Middle frontal gyrus (tissue), 1 donor: ENCODE measurements around the gene ARHGAP15.

Experiments used
- DNase-seq: peaks from one replicate; pipeline ENCODE4 v3.0.0-alpha.2; 2015; ENCODE audit warnings: low spot score; ENCODE audit errors: extremely low spot score

ARHGAP15 gene

DNA sequence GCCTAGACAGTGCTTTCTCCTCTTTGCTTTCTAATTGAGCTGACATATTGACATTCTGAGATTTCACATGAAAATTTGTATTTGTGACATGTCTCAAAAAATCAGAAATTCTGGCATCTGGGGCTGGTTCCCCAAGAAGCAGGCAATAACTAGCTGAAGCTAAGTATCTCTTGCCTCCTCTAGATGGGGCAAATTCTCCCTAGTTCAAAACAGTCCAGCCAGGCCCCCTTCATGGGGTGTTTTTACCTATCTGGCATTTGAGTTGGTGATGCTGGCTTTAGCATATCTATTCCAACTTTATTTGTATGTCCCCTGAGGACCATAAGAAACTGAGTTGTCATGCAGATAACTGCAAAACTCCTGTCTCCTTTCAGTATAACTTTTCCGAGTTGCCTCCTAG, 39.9 kb downstream of the ARHGAP15 start:
- no peak for DNase-seq

DNA sequence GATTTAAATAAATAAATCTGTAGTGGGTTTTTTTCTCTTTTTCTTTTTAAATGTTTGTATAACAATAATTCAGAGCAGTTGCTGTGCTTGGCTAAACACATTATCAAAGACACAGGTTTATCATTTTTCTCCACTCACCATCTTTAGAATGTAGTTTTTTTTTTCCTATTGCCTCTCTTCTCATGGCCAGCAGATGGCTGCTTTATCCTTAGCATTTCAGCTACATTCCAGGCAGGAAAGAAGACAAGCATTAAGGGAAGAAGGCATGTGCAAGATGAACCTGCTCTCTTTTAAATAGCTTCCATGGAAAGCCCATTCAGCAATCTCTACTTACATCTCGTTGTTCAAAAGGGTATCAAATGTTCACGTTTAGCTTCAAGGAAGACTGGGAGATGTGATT, 42.6 kb downstream of the ARHGAP15 start:
- no peak for DNase-seq

DNA sequence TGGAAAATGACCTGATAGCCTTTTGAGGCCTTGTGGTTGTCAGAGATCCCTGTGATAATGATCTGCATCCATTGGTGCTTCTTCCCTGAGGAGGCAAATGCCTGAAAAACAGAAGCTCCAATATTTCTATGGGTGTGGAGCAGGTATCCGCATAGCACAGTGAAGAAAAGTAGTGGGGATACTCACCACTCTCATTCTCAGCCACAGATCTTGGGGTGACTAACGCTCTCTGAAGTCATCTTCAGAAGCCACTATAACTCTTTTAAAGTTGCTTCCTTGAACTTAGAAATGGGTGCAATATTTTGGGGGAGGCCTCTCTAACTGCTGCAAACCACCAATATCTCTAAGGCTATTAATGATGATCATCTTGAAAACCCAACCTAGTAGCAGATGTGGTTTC, 46.2 kb downstream of the ARHGAP15 start:
- no peak for DNase-seq

GRCh38 chr2:143176606-143177005, 47.4 kb downstream of the ARHGAP15 start:
- no peak for DNase-seq

DNA sequence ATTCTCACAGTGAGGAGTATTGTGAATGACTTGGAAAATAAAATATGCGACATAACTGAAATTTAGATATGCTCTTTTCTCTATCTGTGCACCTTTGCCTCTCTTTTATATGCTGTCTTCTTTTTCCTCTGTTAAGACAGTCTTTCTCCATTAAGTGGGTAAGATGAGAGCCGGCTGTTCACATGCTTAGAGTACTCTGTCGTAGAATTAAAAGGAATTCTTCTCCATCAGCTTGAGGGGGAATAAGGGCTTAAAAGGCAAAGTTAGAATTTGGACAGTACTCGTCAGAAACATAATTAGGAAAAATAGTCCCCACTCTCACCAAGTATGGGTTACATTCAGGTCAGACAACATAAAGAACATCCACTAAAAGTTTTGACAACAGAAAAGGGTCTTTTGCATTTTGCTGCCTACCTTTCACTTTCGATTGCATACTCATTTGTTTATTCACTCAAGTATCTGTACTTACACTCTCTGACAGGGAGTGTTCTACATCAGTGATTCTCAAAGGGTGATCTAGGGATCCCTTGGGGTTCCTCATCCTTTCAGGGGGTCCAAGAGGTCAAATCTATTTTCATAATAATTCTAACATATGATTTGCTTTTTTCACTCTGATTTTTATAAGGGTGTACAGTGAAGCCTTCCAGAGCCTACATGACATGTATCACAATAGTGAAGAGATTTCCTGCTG, 48.0 kb downstream of the ARHGAP15 start:
- DNase-seq: no peak

GRCh38 chr2:143181494-143181893, 52.3 kb downstream of the ARHGAP15 start:
- no peak for DNase-seq

- DNase-seq: no peak
Measured at GRCh38 chr2:143182649-143183048, 53.4 kb downstream of the ARHGAP15 start.

- no peak for DNase-seq
Measured at GRCh38 chr2:143183804-143184463, 54.7 kb downstream of the ARHGAP15 start.

- no peak for DNase-seq
Measured at GRCh38 chr2:143186876-143187275, 57.7 kb downstream of the ARHGAP15 start.

DNA sequence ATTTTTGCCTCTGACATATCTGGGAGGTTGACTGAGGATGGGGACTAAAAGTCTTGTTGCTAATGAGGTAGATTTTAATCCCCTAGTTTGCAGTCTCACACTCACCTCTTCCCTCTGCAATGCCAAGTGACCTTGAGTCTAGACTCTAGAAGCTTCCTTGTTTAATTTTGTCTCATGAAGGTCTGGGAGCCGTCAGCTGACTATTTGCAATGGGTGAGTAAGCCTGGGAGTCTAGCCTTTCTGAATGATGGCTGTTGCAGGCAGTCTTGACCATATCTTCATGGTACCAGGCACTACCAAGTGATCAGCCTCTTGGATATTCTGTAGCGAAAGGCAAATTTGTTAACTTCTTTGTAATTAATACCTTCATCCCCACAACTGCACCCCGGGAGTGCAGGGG, 61.2 kb downstream of the ARHGAP15 start:
- no peak for DNase-seq

DNA sequence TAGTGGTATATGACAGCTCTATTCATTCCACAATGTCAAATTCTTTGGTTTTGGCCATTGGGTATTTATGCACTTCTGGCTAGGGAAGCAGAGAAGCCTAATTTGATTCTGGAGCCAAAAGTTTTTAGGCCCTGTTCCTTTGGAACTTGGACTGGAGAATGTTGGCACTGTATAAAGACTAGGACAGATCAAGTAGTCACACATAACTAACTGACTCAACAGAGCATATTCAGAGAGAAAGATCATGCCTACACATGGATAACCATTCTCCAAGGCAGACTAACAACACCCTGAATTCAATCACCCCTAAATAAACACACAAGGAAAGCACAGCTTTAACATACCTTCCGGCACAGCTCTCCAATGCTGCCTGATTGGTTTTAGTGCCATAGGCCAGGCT, 62.9 kb downstream of the ARHGAP15 start:
- DNase-seq: no peak

DNA sequence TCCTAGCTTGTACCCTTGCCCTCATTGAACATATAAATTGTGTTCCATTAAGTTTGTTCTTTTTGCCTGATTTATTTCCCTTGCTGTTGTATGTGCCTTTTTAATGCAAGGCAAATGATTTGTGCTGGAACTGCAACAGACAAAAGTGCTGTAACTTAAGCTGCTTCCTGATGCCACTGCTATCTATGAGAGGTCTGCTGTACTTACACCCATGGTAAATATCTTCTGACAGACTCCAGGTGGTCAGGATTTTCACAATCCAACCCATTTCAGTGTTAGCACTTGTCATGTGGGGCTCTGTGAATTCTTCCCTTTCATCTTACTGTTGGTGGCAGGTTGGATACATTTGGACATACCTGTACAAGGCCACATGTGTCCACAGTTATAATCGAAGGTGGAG, 63.5 kb downstream of the ARHGAP15 start:
- DNase-seq: no peak

- no peak for DNase-seq
Measured at GRCh38 chr2:143193121-143193520, 63.9 kb downstream of the ARHGAP15 start.

GRCh38 chr2:143195511-143195910, 66.3 kb downstream of the ARHGAP15 start:
- DNase-seq: no peak

GRCh38 chr2:143204062-143204461, 74.8 kb downstream of the ARHGAP15 start:
- no peak for DNase-seq

DNA sequence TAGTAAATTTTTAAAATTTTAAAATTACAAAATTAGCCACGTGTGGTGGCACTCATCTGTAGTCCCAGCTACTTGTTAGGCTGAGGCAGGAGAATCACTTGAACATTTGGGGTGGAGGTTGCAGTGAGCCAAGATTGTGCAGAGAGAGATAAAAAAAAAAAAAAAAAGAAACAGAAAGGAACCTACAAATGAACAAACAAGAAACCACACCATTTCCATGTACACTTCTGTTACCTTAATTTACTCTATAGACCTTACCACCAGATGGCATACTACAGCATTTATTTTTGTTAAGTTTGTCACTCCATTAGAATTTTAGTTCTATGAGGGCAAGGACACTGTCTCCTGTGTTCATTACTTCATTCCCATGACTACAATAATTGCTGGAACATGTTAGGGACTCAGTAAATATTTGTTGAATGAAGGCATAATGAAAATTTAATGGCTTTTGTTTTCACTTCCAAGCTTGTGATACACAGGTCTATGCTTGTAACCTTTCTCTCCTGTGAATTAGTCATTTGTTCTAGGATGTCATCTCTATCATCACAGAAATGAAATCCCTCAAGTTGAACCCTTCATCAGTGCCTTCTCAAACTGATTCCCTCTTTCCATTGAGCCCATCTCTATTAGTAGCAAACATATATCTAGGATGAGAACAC, 76.0 kb downstream of the ARHGAP15 start:
- no peak for DNase-seq

DNA sequence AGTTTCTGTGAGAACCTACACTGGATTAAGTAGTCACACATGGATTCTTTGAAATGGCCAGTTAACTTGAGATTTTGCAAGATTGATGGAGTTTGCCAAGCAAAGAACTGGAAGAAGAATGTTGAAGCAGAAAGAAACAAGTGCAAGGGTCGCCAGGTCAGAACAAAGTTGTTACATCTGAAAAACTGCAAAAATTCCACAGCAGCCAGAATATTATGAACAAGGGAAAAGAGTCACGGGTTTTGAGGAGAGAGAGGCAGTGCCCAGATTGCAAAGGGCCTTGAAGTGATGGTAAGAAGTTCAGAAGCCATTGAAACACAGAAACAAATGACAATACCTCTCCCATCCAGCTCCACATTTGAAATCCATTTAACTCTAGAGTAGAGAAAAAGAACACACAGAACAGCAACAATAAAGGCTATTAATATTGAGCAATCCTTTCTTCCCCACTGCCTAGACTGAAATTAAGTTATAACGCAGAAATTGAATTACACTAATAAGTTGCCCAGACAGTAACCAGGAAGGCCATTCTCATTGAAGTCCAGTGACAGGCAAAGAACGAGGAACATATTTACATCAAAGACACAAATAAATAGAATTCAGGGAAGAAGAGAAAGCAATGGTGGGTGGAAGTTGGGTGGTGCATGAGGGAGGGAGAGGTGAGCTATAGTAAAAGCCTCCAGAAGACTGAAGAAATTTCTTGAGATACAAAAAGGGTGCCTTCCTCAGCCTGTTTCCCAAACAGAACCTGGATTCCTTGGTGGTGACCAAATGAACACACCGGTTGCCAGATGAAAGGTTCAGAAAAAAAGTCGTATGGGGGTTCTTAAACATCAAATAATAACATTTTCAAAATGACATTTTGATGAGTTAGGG, 80.6 kb downstream of the ARHGAP15 start:
- DNase-seq: no peak

- DNase-seq: no peak
Measured at GRCh38 chr2:143210446-143210819, 81.2 kb downstream of the ARHGAP15 start.

DNA sequence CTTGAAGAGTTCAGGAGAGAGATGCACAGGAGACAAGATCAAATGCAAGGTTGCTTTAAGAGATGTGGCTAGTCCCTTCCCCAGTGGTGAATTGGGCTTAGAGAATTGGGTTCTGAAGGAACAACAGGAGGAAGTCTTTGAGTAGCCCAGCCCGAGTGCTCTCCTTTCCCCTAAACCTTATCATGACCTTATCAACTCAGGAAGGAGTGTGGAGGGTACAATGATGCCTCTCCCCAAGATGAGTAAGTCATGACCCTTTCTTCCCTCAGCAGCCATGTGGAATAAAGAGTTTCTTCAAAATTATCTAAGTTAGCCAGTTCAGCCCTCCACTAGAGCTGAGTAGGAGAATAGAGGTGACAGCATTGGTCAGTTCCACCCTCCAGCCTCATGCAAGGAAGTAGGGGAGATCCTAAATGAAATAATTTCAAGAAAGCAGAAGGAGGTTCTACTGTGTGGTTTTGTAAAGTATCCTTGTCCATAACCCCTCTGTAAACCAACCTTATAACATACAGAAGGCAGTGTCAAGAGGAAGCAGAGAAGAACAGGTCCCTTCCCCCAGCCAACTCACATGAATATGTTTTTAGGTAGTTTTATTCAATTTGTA, 88.4 kb downstream of the ARHGAP15 start:
- DNase-seq: no peak

DNA sequence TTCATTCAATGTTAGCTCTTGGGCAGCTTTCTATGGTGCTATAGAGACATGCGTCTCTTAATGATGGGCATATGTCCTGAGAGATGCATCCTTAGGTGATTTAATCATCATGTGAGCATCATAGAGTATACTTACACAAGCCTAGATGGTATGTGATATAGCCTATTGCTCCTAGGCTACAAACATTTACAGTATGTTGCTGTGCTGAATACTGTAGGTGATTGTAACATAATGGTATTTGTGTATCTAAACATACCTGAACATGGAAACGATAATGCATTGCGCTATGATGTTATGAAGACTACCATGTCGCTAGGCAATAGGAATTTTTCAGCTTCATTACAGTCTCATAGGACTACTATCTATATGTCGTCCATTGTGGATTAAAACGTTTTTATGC, 89.4 kb downstream of the ARHGAP15 start:
- DNase-seq: no peak

DNA sequence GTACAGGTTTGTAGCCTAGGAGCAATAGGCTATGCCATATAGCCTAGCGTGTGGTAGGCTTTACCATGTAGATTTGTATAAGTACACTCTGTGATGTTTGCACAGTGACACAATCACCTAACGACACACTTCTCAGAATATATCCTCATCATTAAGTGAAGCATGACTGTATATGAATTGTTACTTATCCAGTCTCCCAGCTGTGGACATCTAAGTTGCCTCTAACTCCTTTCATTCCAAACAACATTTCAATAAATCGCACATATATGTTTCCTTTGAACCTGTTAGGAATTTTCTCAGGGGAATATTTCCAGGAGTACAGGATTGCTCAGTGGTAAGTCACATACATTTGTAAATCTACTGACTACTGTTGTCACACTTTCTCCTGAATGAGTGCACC, 90.0 kb downstream of the ARHGAP15 start:
- no peak for DNase-seq
